K562 (cell line): ENCODE measurements around the gene NIPAL4. TPM values are rescaled to one million over a fixed set of nuclear protein-coding genes. Genes with fewer than 3 reads are reported as not detected.

ENCODE experiments used
- ATAC-seq: fragments of 200-7000 bp; cut with Tn5 transposase; 3 replicates; pipeline ENCODE4 v1.9.1; 2020; ENCODE audit warnings: moderate library complexity
- BruUV-seq: library from RNA; stranded (reverse); fragments of 400-500 nt; replicated peaks from 2 replicates; lab custom pipeline; 2021; lab: Mats Ljungman, UMichigan
- CTCF ChIA-PET: fragments of 300-600 bp; formaldehyde crosslinking; extraction: SDS; loops from one replicate; lab custom pipeline; 2021; ENCODE audit warnings: low intra/inter-chr PET ratio; lab: Yijun Ruan, JAX
- POLR2A ChIA-PET: fragments of 300-600, 350-650 bp; sonication (Branson Sonifier 250); formaldehyde crosslinking; extraction: SDS; loops from one replicate; lab custom pipeline; 2021; ENCODE audit warnings: antibody characterized with exemption, inconsistent platforms; lab: Yijun Ruan, JAX
- DNase-seq, 4 experiments: peaks; one replicate each; pipeline versions ENCODE4 v3.0.0 to v3.0.0-alpha.2; 2011 to 2018; ENCODE audit warnings: low spot score in 3 of 4, mixed read lengths in 3 of 4; ENCODE audit errors: extremely low read depth in 1 of 4
- FAIRE-seq: peaks from 2 replicates; lab custom pipeline; 2011; peaks lifted over from hg19 to GRCh38; lab: Jason Lieb, UNC
- H2AFZ ChIP-seq: 2 replicates; pipeline ENCODE4 v1.6.0; 2011; ENCODE audit warnings: low read depth, low read length, control low read depth, inconsistent platforms
- H3K27ac ChIP-seq: fragments of 200-600 bp; 3 replicates; pipeline ENCODE4 v1.8.0; 2011; ENCODE audit warnings: low read depth, mild to moderate bottlenecking, control low read depth, inconsistent platforms, low read length, moderate library complexity, mixed read lengths; ENCODE audit errors: extremely low read depth
- H3K27me3 ChIP-seq, 2 experiments: fragments of 300-600 bp in 1 of 2; 2 replicates in 1 of 2; 3 replicates in 1 of 2; pipeline versions ENCODE4 v1.6.0 to v1.8.0; 2011; ENCODE audit warnings: inconsistent platforms in 2 of 2, low read length in 2 of 2, mild to moderate bottlenecking in 1 of 2, mixed read lengths in 1 of 2, moderate library complexity in 1 of 2; ENCODE audit not compliant: control insufficient read depth in 2 of 2, insufficient read depth in 2 of 2
- H3K36me3 ChIP-seq: fragments of 300-600 bp; 3 replicates; pipeline ENCODE4 v1.8.0; 2011; ENCODE audit warnings: mild to moderate bottlenecking, low read length, inconsistent platforms; ENCODE audit not compliant: control insufficient read depth, insufficient read depth
- H3K4me1 ChIP-seq, 2 experiments: fragments of 200-600 bp in 1 of 2; replicated peaks in 1 of 2; 2 replicates in 1 of 2; 3 replicates in 1 of 2; pipeline versions ENCODE4 v1.5.1 to v1.8.0; 2011; ENCODE audit warnings: inconsistent platforms in 2 of 2, low read length in 2 of 2, mild to moderate bottlenecking in 1 of 2, mixed read lengths in 1 of 2, moderate library complexity in 1 of 2; ENCODE audit not compliant: control insufficient read depth in 2 of 2, insufficient read depth in 2 of 2
- H3K4me2 ChIP-seq: 2 replicates; pipeline ENCODE4 v1.6.1; 2011; ENCODE audit warnings: low read length, control low read depth, inconsistent platforms, mixed read lengths; ENCODE audit not compliant: insufficient read depth
- H3K4me3 ChIP-seq: fragments of 200-600 bp; sonication (generic), shearing (Covaris generic); 2 replicates; pipeline ENCODE4 v1.5.1; 2016; ENCODE audit warnings: control low read depth, inconsistent platforms
- H3K79me2 ChIP-seq: fragments of 200-600 bp; 3 replicates; pipeline ENCODE4 v1.8.0; 2011; ENCODE audit warnings: low read length, inconsistent platforms; ENCODE audit not compliant: control insufficient read depth, insufficient read depth
- H3K9ac ChIP-seq, 2 experiments: 2 replicates each; pipeline versions ENCODE4 v1.6.0 to v1.6.1; 2011; ENCODE audit warnings: low read depth in 2 of 2, low read length in 2 of 2, control low read depth in 1 of 2, inconsistent platforms in 1 of 2, mild to moderate bottlenecking in 1 of 2, mixed read lengths in 1 of 2; ENCODE audit not compliant: insufficient read depth in 1 of 2
- H3K9me1 ChIP-seq: one replicate; pipeline ENCODE4 v1.6.0; 2011; ENCODE audit warnings: inconsistent platforms, mild to moderate bottlenecking, low read length, moderate library complexity; ENCODE audit not compliant: control insufficient read depth, insufficient read depth
- H3K9me3 ChIP-seq: replicated peaks from 2 replicates; pipeline ENCODE4 v1.5.1; 2011; ENCODE audit warnings: low read depth, low read length, inconsistent platforms; ENCODE audit not compliant: control insufficient read depth, insufficient read depth
- H4K20me1 ChIP-seq: replicated peaks from 2 replicates; pipeline ENCODE4 v1.6.1; 2011; ENCODE audit warnings: low read length, inconsistent platforms, mixed read lengths; ENCODE audit not compliant: control insufficient read depth, insufficient read depth
- FOXJ3 ChIP-seq: sonication (generic); formaldehyde crosslinking; IDR thresholded peaks from 2 replicates; pipeline ENCODE4 v1.4.0; 2020; ENCODE audit warnings: mild to moderate bottlenecking, missing genetic modification reagents
- MBD2 ChIP-seq: sonication (generic); IDR thresholded peaks from 2 replicates; pipeline ENCODE4 v1.6.1; 2016; ENCODE audit warnings: low read depth, borderline replicate concordance
- NFXL1 ChIP-seq: fragments of 450-650 bp; formaldehyde crosslinking; IDR thresholded peaks from 2 replicates; pipeline ENCODE4 v1.4.0; 2021; ENCODE audit warnings: mild to moderate bottlenecking
- PHTF2 ChIP-seq: fragments of 250-450 bp; sonication (Bioruptor Pico); IDR thresholded peaks from 2 replicates; pipeline ENCODE4 v1.5.0; 2021; ENCODE audit warnings: mild to moderate bottlenecking
- POLR2H ChIP-seq: IDR thresholded peaks from 2 replicates; pipeline ENCODE4 v1.6.1; 2016; ENCODE audit warnings: missing genetic modification characterization, low read depth, mild to moderate bottlenecking, control low read depth, missing compliant biosample characterization, moderate library complexity
- ZNF239 ChIP-seq: fragments of 250-450 bp; sonication (Bioruptor Pico); IDR thresholded peaks from 2 replicates; pipeline ENCODE4 v1.4.0; 2020; ENCODE audit warnings: mild to moderate bottlenecking
- ZNF274 ChIP-seq: IDR thresholded peaks from 2 replicates; pipeline ENCODE4 v1.6.1; 2011; ENCODE audit warnings: low read depth, mild to moderate bottlenecking, low read length, moderate library complexity, borderline replicate concordance
- ZNF77 ChIP-seq: fragments of 250-450 bp; sonication (Bioruptor Pico); IDR thresholded peaks from 2 replicates; pipeline ENCODE4 v1.5.0; 2020
- in situ Hi-C: fragments of 300-500 bp; cut with MboI; formaldehyde crosslinking; loops from 4 replicates; pipeline ENCODE4 v1.15.0; 2018; ENCODE audit warnings: inconsistent platforms, mixed read lengths
- intact Hi-C: fragments of 100-400 bp; cut with micrococcal nuclease; formaldehyde crosslinking; loops from 2 replicates; pipeline ENCODE4 v1.14.2; 2022
- polyA plus RNA-seq, 8 experiments: library from polyadenylated mRNA; depleted of rRNA in 4 of 8; stranded (reverse) in 5 of 8; unstranded in 3 of 8; fragments of >200 nt; fragmentation: Nextera tagmentation in 2 of 8; fragmentation: Illumina TruSeq in 1 of 8; extraction: Ambion mirVana in 2 of 8; extraction: Trizol in 1 of 8; gene quantifications; 2 replicates each; pipeline versions ENCODE4 v1.2.1 to v1.2.3, GENCODE V29; 2011 to 2014; ENCODE audit warnings: inconsistent platforms in 1 of 8, missing spikeins in 1 of 8
- total RNA-seq, 7 experiments: library from RNA; depleted of rRNA in 6 of 7; stranded (reverse); fragments of >200 nt in 6 of 7; fragmentation: Illumina TruSeq in 2 of 7; extraction: Trizol in 2 of 7; gene quantifications; 2 replicates each; pipeline versions ENCODE4 v1.2.1 to v1.2.3, GENCODE V29; 2011 to 2021; ENCODE audit warnings: low replicate concordance in 1 of 7

NIPAL4 gene
- total and polyA plus RNA-seq, 9 of the 15 experiments (the other 6 are each of a cell fraction or from before 2014, with no cell fraction given) = not detected

GRCh38 chr5:157509587-157509986, 49.6 kb downstream of the NIPAL4 start:
- Histone ChIP-seq H3K27me3 (peaks cover 0 to 7% of the 10 kb centered on the region in 2 experiments; a peak in 1 of 5 replicates), H3K9me1 (no peaks in the 10 kb centered on the region), H4K20me1 (no peaks in the 10 kb centered on the region), H3K4me3 (no peak overlapping the region), H3K4me1 (peaks cover 0 to 9% of the 10 kb centered on the region in 2 experiments; a peak in 2 of 5 replicates), H3K79me2 (no peaks in the 10 kb centered on the region), H3K9ac (no peak overlapping the region), H3K27ac (no peak overlapping the region), H3K4me2 (no peak overlapping the region), H3K9me3 (no peaks in the 10 kb centered on the region), H2AFZ (no peak overlapping the region), H3K36me3 (no peaks in the 10 kb centered on the region)
- in situ Hi-C loops (no loop called here), intact Hi-C loops (no loop called here)
- no peak for TF ChIP-seq FOXJ3 (CRISPR knock-in tag)
- TF ChIP-seq NFXL1 (CRISPR knock-in tag) = no peak
- no peak for TF ChIP-seq PHTF2 (CRISPR knock-in tag)
- TF ChIP-seq POLR2H (tag) = no peak
- TF ChIP-seq ZNF274 = no peak
- TF ChIP-seq ZNF239 (CRISPR knock-in tag) = no peak
- no peak for TF ChIP-seq MBD2
- TF ChIP-seq ZNF77 = no peak
- ChIA-PET CTCF (no interaction called here), POLR2A (interaction anchor here (0.7 to 1.2 kb wide), 2 partner anchors 11 to 367 kb away, joined by 3 read pairs; partner anchors contain the start of gene MED7)
- BruUV-seq = no TSS peak
- DNase-seq (no peak), FAIRE-seq (no peak), ATAC-seq (no peak)
